GM18858 (cell line): Measurements from ENCODE around the gene GTF2F1.
"Not testable (repeated sequence)": the region's sequence is repeated elsewhere in the genome, so short reads cannot be mapped to it uniquely, and the experiment has no call there.

Source experiments
- ATAC-seq: cut with Tn5 transposase; IDR thresholded peaks from one replicate; pipeline ENCODE4 v1.9.1; 2021; ENCODE audit not compliant: unreplicated experiment

GTF2F1 gene

DNA sequence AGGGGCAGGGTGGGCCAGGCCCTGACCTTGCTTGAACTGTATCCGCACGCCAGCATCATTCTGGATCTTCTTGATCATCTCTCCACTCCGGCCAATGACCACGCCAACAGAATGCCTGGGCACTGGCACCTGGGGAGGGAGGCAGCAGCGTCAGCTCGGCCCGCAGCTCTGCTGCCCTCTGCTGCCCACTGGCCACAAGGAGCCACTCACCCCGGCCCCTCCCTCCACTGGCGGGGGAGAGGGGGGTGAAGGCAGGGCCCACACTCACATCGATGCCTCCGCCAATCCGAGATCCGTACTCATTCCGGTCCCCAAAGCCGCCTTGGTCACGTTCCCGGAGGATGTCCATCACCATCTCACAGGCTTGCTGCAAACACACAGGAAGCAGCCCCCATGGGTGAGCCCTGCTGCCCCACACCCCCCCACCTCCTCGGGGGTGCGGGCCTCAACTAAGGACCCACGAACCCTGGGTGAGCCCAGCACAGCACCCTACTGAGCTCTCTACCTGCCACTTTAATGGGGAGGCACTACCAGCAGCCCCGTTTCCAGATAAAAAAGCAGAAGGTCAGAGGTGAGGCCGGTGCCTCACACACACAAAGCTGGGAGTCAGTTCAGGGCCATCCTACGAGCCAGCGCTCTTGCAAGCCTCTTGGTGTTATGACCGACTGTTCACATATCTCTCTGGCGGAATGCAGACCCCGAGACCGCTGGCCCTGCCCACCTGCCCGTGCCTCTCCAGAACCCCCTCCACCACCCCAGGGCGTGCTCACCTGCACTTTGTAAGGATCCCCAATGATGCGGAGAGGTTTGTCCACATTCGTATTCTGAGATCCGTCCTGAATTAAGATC, 25.0 kb upstream of the GTF2F1 start:
- ATAC-seq: no peak

GRCh38 chr19:6416658-6417405, 23.9 kb upstream of the GTF2F1 start:
- no peak for ATAC-seq

- ATAC-seq: no peak
Measured at GRCh38 chr19:6415591-6416190, 22.7 kb upstream of the GTF2F1 start.

GRCh38 chr19:6414793-6415590, 22.0 kb upstream of the GTF2F1 start:
- ATAC-seq: no peak

GRCh38 chr19:6413721-6414643, 21.0 kb upstream of the GTF2F1 start:
- no peak for ATAC-seq

DNA sequence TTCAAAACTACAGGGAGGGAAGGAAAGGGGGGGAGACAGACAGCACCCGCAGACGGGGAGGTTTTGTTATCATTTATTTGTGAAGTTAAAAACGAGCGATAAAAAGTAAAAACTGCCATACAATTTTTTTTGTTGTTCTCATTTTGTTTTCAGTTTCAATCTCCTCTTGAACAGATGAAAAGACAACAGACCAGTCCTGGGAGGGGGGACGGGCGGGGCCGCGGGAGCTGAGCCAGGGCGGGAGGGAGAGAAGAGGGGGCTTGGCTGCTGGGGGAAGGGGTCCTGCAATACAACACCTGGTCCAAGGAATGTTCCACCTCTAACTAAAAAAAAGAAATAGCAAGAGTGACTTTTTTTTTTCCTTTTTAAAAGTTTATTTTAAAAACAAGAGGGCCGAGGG, 20.3 kb upstream of the GTF2F1 start:
- ATAC-seq: no peak

DNA sequence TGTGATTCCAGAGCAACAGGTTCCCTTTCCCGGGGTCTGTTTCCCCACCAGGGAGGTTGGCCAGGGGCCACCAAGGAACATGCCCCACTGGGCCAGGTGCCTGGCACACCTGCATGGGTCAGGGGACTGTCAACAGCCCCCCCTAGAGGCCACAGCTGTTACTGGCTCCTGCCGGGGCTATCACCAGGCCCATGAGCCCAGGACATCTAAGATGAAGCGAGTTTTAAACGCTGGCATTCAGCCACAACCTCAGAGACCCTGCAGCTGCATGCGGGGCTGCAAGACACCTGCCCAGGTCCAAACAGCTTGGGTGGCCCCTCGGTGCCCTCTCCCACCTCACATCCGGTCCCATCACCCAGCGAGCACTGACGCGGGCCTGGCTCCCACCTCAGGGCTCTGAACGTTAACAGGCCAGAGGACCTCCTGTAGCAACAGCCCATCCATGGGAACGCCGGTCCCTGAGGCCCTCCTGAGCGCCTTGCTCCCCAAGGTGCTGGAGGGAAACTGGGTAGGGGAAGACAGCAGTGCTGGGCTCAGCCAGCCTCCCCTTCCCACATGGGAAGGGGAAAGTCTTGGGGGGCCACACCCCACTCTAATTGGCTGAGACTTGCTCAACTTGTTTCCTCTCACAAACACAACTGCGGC, 19.6 kb upstream of the GTF2F1 start:
- ATAC-seq: no peak

DNA sequence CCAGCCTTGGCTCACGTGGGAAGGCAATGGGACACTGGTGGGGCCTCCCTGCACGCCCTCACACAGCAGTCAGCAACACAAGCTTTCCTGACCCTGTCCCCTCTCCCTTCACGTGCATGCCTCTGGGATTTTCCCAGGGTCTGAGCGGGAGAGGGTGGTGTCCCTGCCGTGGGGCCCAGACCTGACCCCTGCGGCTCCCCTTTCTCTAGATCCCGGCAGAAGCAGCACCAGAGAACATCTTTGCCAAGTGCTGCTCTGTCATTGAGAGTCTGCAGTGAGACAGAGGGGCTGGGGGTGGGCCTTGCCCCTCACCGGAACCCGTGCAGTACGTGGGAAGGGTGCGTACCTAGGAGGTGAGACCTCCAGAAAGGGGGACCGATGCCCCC, 19.1 kb upstream of the GTF2F1 start:
- no peak for ATAC-seq

DNA sequence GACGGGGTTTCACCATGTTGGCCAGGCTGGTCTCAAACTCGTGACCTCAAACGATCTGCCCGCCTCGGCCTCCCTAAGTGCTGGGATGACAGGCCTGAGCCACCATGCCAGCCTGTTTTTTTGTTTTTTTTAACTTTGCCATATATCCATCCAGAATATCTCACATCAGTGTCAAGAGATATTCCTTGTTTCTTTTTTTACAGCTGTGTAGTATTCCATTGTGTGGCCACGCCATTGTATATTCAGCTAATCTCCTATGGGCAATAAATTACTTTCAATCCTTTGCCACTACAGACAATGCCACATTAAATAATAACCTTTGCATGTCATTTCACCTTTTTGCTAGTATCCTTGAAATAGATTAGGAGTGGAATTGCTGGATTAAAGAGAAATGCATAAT, 16.4 kb upstream of the GTF2F1 start:
- no peak for ATAC-seq

DNA sequence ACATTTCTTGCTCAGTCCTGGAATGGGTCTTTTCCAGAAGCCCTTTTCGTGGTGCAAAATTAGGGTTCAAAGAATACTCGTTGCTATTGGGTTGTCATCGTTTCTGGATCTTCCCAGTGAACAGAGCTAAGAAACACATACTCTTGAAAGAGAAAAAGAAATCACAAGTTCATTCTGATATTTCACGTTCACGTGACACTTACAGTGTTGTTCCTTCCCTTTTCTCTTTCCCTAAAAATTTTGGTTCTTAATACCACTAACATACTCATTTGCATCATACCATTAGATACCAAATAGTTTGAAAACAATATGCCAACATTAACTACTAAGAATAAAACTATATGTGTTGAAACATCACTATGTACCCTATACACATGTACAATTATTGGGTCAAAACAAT, 13.4 kb upstream of the GTF2F1 start:
- no peak for ATAC-seq

DNA sequence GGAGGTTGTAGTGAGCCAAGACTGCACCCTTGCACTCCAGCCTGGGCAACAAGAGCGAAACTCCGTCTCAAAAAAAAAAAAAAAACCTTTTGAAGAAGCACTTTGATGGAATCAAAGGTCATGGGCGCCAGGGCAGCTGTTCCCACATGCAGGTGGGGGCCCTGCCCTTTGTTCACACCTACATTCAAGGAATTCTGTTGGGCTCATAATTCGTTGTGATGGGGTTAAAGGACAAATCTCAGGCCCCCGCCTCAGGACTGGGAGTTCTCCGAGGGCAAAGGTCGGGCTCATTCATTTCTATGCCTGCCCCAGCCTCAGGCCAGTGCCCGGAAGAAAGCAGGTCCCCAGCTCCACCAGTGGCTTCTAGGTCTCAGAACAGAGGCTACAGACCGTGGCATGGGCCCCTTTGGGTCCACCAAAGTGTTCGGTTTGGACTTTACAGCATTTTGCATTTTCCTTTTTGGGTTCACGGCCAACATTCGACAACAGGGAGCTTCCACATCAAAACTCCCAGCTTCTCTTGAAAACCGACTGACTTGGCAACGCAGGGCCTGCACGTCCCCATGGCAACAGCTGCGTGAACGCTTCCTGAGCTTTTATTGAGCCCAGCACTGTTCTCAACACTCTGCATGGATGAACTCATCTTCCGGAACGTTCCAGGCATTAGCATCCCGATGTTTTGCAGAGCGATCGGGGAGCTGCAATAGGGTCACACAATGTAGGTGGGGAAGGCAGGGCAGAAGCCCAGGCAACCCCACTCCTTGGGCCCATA, 10.1 kb upstream of the GTF2F1 start:
- no peak for ATAC-seq

GRCh38 chr19:6402058-6402457, 9.1 kb upstream of the GTF2F1 start:
- no peak for ATAC-seq

- ATAC-seq: not testable (repeated sequence)
Measured at GRCh38 chr19:6400062-6400944, 7.3 kb upstream of the GTF2F1 start.

GRCh38 chr19:6396305-6396704, 3.3 kb upstream of the GTF2F1 start:
- ATAC-seq: no peak

GRCh38 chr19:6394831-6395230, 1.9 kb upstream of the GTF2F1 start:
- ATAC-seq: no peak

DNA sequence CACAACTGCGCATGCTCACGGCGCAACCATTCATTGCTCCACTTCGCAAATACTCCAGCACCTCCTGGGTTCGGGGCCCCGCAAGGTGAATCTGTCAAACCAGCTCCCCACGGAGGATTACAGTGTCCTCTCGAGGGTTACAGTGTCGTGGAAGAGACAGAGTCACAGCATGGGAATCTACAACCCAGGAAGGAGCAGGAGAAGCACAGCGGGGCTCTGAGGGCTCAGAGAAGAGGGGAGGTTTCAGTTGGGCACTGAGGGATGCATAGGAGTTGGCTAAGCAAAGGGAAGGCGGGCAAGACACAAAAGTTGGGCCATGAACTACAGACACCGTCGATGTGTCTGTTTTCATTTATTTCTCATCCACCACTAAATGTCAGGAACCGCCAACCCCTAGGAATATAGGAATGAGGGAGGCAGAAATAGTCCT, 1.0 kb upstream of the GTF2F1 start:
- no peak for ATAC-seq

GRCh38 chr19:6392221-6393073, 517 bp downstream of the GTF2F1 start:
- ATAC-seq: no peak
